ENCODE data around the gene PSMB1. TPM values are rescaled to one million over a fixed set of nuclear protein-coding genes. Genes with fewer than 3 reads are reported as not detected.

Gene PSMB1
- 100 to 1,000 TPM; 240 to 247 TPM for total RNA-seq

DNA sequence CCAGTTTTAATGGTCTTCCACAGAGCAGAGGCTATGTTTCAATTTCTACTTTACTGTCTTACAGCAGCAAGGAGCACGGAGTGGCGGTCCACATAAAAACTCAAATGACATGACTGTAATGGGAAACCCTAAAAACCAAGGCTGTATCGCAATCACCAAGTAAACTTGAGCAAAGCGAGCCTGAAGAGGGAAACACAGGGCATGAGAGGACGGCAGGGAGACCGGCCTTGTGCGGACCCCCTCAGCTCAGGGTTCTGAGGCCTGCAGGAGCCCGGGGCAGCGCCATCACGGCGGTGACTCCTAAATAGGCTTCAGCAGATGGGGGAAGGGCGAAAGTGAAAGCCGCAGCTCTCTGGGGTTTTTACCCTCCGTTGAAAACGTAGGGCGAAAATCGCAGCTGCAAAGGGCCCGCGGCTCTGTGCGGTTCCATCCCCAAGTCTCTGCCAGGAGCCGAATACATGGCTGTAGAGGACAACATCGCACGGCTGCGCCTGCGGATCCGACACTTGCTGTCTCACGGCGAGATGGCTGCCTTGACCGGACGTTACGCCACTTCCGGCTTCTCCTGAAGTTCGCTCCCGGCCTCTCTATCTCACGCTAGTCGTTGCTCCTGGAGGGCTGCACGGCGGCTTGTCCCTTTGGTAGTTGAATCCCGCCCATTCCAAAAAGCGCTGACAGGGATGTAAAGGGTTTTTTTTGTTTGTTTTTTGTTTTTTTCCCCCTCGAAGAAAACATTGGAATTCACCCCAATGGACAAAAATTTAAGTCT lies at the start of gene PSMB1:
PSMB1 (minus strand) TSS at position 543 of the 769 bp plus-strand sequence; CDS start at position 478, 65 bp downstream.
- ChIA-PET CTCF (interaction anchor here (1.3 to 2.3 kb wide), 4 partner anchors 21 to 801 kb away, joined by 4 to 12 read pairs (median 6); partner anchors contain the start of genes DYNLT2, ERMARD and PDCD2), POLR2A (interaction anchor here (0.6 to 3.8 kb wide), 4 partner anchors 31 to 852 kb away, joined by 3 to 21 read pairs (median 4); partner anchors contain the start of genes DYNLT2, ERMARD and PDCD2)
- intact Hi-C loops (cut with micrococcal nuclease) = no loop called here
- DNase-seq = peak; percentile 91
- no peaks in the 10 kb centered on the region for H3K27me3 Mint-ChIP-seq
- no peaks in the 10 kb centered on the region for H3K9me3 Mint-ChIP-seq
- H3K36me3 Mint-ChIP-seq = peaks cover 22% of the 10 kb centered on the region
- no peak within 1 kb of the TSS for H3K27ac Mint-ChIP-seq
- H3K4me3 Mint-ChIP-seq = no peak within 1 kb of the TSS
- H3K4me1 Mint-ChIP-seq (ENCODE audit: low read depth) = peaks cover 39% of the 10 kb centered on the region

DNA sequence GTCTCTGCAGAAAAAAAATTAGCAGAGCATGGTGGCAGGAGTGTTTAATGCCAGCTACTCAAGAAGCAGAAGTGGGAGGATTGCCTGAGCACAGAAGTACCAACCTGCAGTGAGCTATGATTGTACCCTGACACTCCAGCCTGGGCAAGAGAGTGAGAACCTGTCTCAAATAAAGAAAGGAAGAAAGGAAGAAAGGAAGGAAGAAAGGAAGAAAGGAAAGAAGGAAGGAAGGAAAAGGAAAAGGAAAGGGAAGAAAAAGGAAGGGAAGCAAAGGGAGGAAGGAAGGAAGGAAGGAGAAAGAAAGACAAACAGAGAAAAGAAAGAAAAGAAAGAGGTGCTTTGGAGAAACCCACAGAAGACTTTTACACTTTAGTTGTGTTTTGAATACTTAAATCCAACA lies 44.2 kb upstream of the PSMB1 start:
- H3K36me3 Mint-ChIP-seq = no peaks in the 10 kb centered on the region
- CTCF ChIA-PET = interaction anchor here (0.7 kb wide), 1 partner anchor 1842 kb away, joined by 3 read pairs; no protein-coding TSS in a partner anchor

DNA sequence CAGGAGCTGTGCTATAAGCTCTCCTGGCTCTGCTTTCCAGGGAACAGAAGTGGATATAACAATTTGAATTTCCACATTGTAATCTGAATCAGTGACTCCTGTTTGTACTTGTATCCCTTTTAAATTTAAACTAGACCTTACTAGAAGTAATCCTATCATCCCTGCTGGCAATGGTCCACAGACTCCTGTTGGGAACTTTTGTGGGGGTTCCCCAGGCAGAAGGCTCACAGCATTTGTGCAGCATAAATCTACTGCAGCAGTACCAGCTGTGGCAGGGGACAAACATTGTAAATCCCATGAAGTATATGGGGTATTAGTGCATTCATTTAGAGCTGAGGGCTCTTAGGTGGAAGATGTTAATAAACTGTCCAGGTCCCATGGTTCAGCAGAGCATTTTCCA lies 43.3 kb upstream of the PSMB1 start:
- Mint-ChIP-seq H3K27ac (no peak overlapping the region), H3K4me3 (no peak overlapping the region), H3K9me3 (peaks cover 19% of the 10 kb centered on the region), H3K27me3 (peaks cover 21% of the 10 kb centered on the region), H3K36me3 (no peaks in the 10 kb centered on the region), H3K4me1 (ENCODE audit: low read depth) (no peaks in the 10 kb centered on the region)
- no peak for DNase-seq
- CTCF ChIA-PET = no interaction called here
- POLR2A ChIA-PET = no interaction called here
- intact Hi-C loops (cut with micrococcal nuclease) = no loop called here

More for the DNA sequence above, 44.2 kb upstream of the PSMB1 start:
- POLR2A ChIA-PET = no interaction called here
- Mint-ChIP-seq H3K9me3 (peaks cover 11% of the 10 kb centered on the region), H3K4me1 (ENCODE audit: low read depth) (no peaks in the 10 kb centered on the region), H3K27ac (no peak overlapping the region), H3K27me3 (peaks cover 19% of the 10 kb centered on the region), H3K4me3 (no peak overlapping the region)
- intact Hi-C loops (cut with micrococcal nuclease) = no loop called here
- DNase-seq = no peak

DNA sequence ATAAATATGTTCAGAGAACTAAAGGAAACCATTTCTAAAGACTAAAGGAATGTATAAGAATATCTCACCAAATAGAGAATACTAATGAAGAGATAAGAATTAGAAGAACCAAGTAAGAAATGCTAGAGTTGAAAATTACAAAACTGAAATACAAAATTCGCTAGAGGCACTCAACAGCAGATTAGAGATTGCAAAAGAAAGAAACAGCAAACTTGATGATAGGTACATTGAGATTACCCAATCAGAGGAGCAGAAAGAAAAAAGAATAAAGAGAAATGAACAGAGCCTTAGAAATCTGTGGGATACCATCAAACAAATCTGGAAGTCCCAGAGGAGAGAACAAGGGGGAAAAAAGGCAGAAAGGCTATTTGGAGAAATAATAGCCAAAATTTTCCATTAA lies 37.6 kb upstream of the PSMB1 start:
- Mint-ChIP-seq H3K27me3 (peaks cover 24% of the 10 kb centered on the region), H3K4me1 (ENCODE audit: low read depth) (no peaks in the 10 kb centered on the region), H3K9me3 (peaks cover 32% of the 10 kb centered on the region), H3K36me3 (peaks cover 3% of the 10 kb centered on the region), H3K27ac (no peak overlapping the region), H3K4me3 (no peak overlapping the region)
- no peak for DNase-seq
- ChIA-PET CTCF (no interaction called here), POLR2A (no interaction called here)
- intact Hi-C loops (cut with micrococcal nuclease) = no loop called here

GRCh38 chr6:170584954-170585498 lies 31.9 kb upstream of the PSMB1 start:
- intact Hi-C loops (cut with micrococcal nuclease) = loop anchor here (1.0 kb wide), 1 partner anchor 31 kb away; the partner anchor contains the start of gene TBP
- H3K4me1 Mint-ChIP-seq (ENCODE audit: low read depth) = peaks cover 35% of the 10 kb centered on the region
- H3K36me3 Mint-ChIP-seq = peaks cover 31% of the 10 kb centered on the region
- peak overlapping the region; percentile 82 for H3K27ac Mint-ChIP-seq
- CTCF ChIA-PET = interaction anchor here (1.4 to 1.7 kb wide), 3 partner anchors 10 to 32 kb away, joined by 3 to 12 read pairs (median 10); partner anchors contain the start of genes PSMB1 and TBP
- POLR2A ChIA-PET = interaction anchor here (1.5 to 2.5 kb wide), 3 partner anchors 29 to 883 kb away, joined by 8 to 21 read pairs (median 8); partner anchors contain the start of genes C6orf120, PSMB1, TBP and WDR27
- H3K4me3 Mint-ChIP-seq = peak overlapping the region; percentile 99
- H3K9me3 Mint-ChIP-seq = no peaks in the 10 kb centered on the region
- peaks cover 6% of the 10 kb centered on the region for H3K27me3 Mint-ChIP-seq
- DNase-seq = no peak

GRCh38 chr6:170584181-170584953 lies 31.3 kb upstream of the PSMB1 start, which contains the start of gene PDCD2:
Gene PDCD2, minus strand, starts transcription at chr6:170584637. Its CDS starts 56 bp downstream, at chr6:170584581.
- CTCF ChIA-PET = interaction anchor here (0.7 to 1.7 kb wide), 7 partner anchors 9 to 833 kb away, joined by 3 to 12 read pairs (median 3); partner anchors contain the start of genes DYNLT2, ERMARD, PSMB1 and TBP
- Mint-ChIP-seq H3K9me3 (no peaks in the 10 kb centered on the region), H3K27me3 (peaks cover 2% of the 10 kb centered on the region), H3K4me1 (ENCODE audit: low read depth) (peaks cover 35% of the 10 kb centered on the region), H3K4me3 (peak within 1 kb of the TSS; percentile 99), H3K27ac (peak within 1 kb of the TSS; percentile 96), H3K36me3 (peaks cover 35% of the 10 kb centered on the region)
- DNase-seq = peak; percentile 95
- POLR2A ChIA-PET = interaction anchor here (1.1 to 2.5 kb wide), 5 partner anchors 28 to 883 kb away, joined by 3 to 21 read pairs (median 8); partner anchors contain the start of genes C6orf120, PSMB1, TBP and WDR27
- intact Hi-C loops (cut with micrococcal nuclease) = loop anchor here (1.0 kb wide), 1 partner anchor 30 kb away; the partner anchor contains the start of gene TBP

DNA sequence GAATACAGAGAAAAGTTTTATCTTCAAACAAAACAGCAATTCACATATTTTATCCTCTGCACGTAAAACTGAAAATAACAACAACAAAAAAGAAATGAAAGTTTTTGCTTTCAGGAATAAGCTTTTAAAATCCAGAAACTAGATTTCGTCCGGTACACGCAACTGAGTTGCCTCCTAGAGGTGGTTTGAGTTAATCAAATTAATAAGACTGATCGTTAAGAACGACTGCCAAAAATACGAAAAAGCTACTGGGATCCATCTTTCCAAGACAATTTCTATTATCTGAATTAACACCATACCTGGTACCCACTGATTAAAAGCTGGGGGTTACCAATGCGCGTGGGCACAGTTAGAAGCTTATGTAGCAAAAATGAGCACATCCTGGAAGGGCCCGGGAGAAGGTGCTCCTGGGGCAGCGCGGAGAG lies 30.7 kb upstream of the PSMB1 start:
- peaks cover under 1% of the 10 kb centered on the region for H3K27me3 Mint-ChIP-seq
- H3K4me3 Mint-ChIP-seq = peak overlapping the region; percentile 88
- H3K27ac Mint-ChIP-seq = peak overlapping the region; percentile 96
- ChIA-PET POLR2A (interaction anchor here (1.1 to 2.5 kb wide), 5 partner anchors 28 to 882 kb away, joined by 3 to 21 read pairs (median 8); partner anchors contain the start of genes C6orf120, PSMB1, TBP and WDR27), CTCF (interaction anchor here (0.7 to 1.7 kb wide), 7 partner anchors 9 to 832 kb away, joined by 3 to 12 read pairs (median 3); partner anchors contain the start of genes DYNLT2, ERMARD, PSMB1 and TBP)
- H3K9me3 Mint-ChIP-seq = no peaks in the 10 kb centered on the region
- intact Hi-C loops (cut with micrococcal nuclease) = loop anchor here (1.0 kb wide), 1 partner anchor 29 kb away; the partner anchor contains the start of gene TBP
- peaks cover 35% of the 10 kb centered on the region for H3K4me1 Mint-ChIP-seq (ENCODE audit: low read depth)
- H3K36me3 Mint-ChIP-seq = peaks cover 40% of the 10 kb centered on the region
- DNase-seq = no peak

DNA sequence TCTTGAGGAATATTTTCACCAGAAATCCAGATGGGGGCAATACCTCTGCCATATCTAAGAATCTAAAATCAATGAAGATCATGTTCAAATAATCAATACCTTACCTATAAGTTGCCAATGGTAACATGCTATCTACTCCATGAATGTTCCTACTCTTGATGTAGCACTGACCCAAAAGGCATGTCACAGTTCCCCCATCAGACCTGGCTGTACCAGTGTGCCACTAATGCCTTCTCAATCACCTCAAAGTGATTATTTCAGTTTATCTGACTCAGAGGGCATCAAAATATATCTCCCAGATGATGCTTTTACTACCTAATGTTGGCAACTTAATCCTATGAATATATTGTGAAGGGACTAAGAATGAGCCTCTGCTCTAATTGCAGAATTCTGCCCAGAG lies 25.8 kb upstream of the PSMB1 start:
- no peaks in the 10 kb centered on the region for H3K27me3 Mint-ChIP-seq
- H3K27ac Mint-ChIP-seq = peak overlapping the region; percentile 33
- intact Hi-C loops (cut with micrococcal nuclease) = no loop called here
- no peak overlapping the region for H3K4me3 Mint-ChIP-seq
- H3K9me3 Mint-ChIP-seq = no peaks in the 10 kb centered on the region
- peaks cover 28% of the 10 kb centered on the region for H3K4me1 Mint-ChIP-seq (ENCODE audit: low read depth)
- peaks cover 48% of the 10 kb centered on the region for H3K36me3 Mint-ChIP-seq
- no peak for DNase-seq
- POLR2A ChIA-PET = no interaction called here
- CTCF ChIA-PET = no interaction called here

- intact Hi-C loops (cut with micrococcal nuclease) = no loop called here
- no peak for DNase-seq
- Mint-ChIP-seq H3K27ac (peak overlapping the region; percentile 23), H3K4me3 (no peak overlapping the region), H3K27me3 (no peaks in the 10 kb centered on the region), H3K36me3 (peaks cover 30% of the 10 kb centered on the region), H3K9me3 (no peaks in the 10 kb centered on the region), H3K4me1 (ENCODE audit: low read depth) (peaks cover 2% of the 10 kb centered on the region)
- ChIA-PET CTCF (interaction anchor here (0.7 to 1.5 kb wide), 3 partner anchors 9 to 45 kb away, joined by 3 to 10 read pairs (median 3); partner anchors contain the start of gene PDCD2), POLR2A (no interaction called here)
These were observed 22.1 kb upstream of the PSMB1 start for GRCh38 chr6:170575250-170575649.

GRCh38 chr6:170572704-170573466 lies 19.8 kb upstream of the PSMB1 start:
- no peak for DNase-seq
- Mint-ChIP-seq H3K36me3 (peaks cover 28% of the 10 kb centered on the region), H3K27ac (no peak overlapping the region), H3K4me3 (no peak overlapping the region), H3K9me3 (no peaks in the 10 kb centered on the region), H3K4me1 (ENCODE audit: low read depth) (no peaks in the 10 kb centered on the region), H3K27me3 (no peaks in the 10 kb centered on the region)
- POLR2A ChIA-PET = no interaction called here
- CTCF ChIA-PET = interaction anchor here (0.5 kb wide), 1 partner anchor 876 kb away, joined by 3 read pairs; no protein-coding TSS in a partner anchor
- intact Hi-C loops (cut with micrococcal nuclease) = no loop called here
